Measurements from ENCODE around the gene KRT13.

The KRT13 gene

DNA sequence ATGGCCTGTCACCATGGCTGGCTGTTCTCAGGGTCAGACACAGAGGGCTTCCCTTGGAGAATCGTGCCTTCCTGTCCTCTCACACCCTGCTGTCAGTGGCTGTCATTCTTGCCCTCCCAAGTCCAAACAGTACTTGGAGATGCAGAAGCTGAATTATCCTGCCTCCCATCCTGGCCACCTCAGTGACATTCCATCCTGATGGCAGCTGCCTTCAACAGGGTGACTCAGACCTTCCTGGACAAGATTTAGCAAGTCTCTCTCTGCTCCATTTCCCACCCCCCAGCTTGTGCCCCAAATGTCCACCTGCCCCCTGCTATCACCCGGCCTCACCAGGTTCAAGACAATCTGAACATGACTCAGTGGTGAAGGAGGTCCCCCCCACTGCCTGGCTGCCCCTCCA lies 10.9 kb downstream of the KRT13 start:
- DNase-seq (ENCODE audit: low read depth in 2 of 2) = no peak

DNA sequence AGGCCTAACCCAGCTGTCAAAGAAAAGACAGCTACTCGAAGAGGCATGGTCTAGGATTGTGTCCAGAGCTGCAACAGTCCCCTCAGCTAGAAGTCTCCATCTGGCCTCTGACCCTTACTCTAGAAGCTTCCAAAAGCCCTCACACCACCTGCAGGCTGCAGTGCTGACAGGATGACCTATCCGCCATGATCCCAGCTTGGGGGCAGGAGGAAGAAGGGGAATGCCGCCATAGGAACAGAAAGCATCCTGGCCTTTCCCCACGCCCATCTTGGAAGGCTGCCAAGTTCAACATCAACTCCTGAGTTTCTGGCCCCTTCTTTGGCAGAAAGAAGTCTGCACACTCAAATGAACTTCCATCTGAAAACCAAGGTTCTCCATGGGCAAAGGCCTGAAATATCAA lies 12.6 kb downstream of the KRT13 start:
- DNase-seq (ENCODE audit: low read depth in 2 of 2) = no peak

DNA sequence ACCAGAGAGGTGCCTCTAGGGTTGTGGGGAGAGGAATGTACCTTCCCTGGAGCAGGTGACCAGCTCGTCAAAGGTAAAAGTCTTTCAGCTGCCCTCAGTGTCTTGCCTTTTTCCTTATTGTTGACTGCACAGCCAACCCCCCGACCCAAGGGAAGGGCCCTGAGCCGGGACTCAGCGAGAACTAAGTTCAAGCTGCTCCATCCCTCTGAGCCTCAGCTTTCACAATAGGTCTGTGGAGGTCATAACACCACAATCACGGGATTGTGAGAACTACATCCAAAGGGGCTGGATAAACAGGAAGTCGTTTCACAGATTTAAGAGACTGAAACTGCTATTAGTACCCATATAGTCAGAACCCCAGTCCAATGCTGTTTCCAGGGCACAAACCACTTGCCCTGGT lies 13.1 kb downstream of the KRT13 start:
- DNase-seq (ENCODE audit: low read depth in 2 of 2) = no peak

- DNase-seq (ENCODE audit: low read depth in 2 of 2) = no peak
These were observed 13.9 kb downstream of the KRT13 start for GRCh38 chr17:41491476-41491875.

- no peak for DNase-seq (ENCODE audit: low read depth in 2 of 2)
These were observed 15.1 kb downstream of the KRT13 start for GRCh38 chr17:41490000-41490990.

DNA sequence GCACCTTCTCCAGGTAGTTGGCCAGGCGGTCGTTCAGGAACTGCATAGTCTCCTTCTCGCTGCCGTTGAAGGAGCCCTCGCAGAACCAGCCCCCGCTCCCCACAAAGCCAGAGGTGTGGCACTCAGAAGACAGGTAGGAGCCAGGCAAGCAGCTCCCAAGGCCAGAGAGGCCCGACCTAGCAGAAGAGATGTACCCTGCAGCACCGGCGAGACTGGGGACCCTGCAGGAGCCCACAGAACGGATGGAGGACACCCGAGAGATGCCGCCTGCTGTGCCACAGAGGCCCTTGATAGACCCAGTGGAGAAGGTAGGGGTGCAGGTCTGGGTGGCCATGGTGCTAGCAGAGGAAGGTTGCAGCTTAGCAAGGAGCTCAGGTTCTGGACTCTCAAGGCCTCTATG lies 15.9 kb downstream of the KRT13 start, which contains the start of gene KRT36:
Gene KRT36 (minus strand): TSS at position 380 of the 400 bp plus-strand sequence. CDS start 46 bp downstream, at position 334.
- no peak for DNase-seq (ENCODE audit: low read depth in 2 of 2)

DNA sequence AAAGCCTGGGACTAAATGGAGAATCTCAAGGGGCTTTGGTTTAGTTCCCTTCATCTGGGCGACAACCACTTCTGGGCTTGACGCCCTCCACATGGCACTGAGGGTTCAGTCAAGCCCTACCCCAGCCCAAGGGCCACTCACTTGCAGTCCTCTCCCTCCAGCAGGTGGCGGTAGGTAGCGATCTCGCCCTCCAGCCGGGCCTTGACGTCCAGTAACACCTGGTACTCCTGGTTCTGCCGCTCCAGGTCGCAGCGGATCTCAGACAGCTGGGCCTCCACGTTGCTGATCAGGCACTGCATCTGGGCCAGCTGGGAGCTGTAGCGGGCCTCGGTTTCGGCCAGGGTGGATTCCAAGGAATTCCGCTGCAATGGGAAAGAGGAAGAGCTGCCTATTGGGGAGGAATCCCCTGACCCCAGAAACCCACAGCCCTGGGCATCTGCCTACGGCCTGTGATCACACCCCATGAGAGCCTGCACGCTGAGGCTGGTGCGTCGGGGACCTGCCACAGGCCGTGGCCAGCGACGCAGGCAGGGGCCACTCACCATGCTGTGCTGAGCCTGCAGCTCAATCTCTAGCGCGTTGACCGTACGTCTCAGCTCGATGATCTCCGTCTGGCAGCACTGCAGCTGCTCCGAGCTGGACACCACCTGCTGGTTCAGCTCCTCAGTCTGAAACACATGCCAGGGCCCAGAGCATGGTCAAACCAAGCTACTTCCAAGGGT lies 18.4 kb downstream of the KRT13 start:
- peak in 1 of 2 experiments; percentile 45 for DNase-seq (ENCODE audit: low read depth in 2 of 2)

DNA sequence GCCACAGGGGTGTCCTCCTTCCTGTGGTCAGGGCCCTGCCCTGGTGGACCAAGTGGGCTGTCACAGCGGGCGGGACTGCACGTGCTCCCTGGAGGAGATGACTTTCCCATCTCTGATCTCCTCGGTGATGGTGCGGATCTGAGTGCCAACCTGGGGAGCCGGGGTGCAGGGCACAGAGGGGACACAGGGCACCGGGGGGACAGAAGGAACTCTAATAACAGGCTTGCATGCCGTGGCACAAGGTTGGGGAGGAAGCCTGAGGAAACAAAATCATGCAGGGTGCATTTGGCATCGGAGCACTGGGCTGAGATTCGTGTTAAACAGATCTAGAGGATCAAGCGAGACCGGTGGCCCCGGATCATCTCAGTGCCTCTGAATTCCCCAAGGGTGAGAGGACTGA lies 19.1 kb downstream of the KRT13 start:
- no peak for DNase-seq (ENCODE audit: low read depth in 2 of 2)

- no peak for DNase-seq (ENCODE audit: low read depth in 2 of 2)
These were observed 20.2 kb downstream of the KRT13 start for GRCh38 chr17:41484920-41485904.

DNA sequence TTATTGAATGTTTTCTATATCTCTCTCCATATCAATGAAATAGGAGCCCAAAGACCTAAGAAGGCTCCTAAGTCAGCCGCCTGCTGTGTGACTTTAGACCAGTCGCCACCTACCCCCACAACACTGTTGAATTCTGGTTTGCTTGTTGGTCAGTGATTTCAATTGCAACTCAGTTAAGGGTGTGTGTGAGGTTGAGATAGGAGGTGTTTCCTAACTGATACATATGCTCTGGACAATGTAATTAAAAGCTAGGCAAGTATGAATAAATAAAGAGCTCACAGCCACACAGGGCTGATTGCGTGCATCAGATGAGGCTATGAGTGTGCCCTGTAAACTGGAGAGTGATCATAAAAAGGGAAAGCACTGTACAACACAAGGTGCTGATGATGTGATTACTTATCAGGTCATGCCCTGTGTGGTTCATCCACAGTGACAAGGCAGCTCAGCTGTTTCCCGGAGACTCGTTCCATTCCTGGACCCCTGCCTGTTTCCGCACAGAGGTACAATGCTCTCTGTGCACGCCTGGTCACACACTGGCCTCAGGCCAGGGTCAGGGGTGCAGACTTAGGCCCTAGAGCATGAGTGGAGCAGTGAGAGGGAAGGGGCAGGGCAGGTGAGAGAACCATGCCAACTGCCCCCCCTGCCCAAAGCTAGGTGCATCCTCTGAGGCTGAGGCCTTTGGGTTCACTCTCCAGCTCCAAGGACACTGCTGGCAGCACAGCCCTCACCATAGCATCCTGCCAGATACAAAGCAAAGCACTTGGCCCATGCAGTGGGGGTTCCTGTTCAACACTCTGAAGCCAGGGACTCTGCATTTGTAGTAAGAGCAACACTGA lies 21.2 kb downstream of the KRT13 start:
- no peak for DNase-seq (ENCODE audit: low read depth in 2 of 2)

DNA sequence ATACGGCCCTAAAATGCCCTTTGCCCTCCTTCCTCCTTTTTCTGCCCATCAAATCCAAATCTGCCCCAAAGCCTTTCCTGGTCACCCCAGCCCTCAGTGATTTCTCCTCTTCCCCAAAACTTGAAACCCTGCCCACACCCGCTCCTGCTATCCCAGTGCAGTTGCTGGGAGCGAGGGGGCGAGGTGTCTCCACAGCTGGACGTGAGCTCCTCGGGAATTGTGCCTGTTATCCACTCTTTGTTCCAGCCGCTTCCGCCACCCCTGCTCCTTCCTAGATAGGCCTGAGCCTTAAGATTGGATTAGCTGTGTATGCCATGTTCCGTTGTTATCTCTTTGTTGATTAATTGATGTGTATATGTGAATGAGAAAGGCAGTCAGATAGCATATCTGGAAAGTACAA lies 21.9 kb downstream of the KRT13 start:
- no peak for DNase-seq (ENCODE audit: low read depth in 2 of 2)

GRCh38 chr17:41481036-41481435 lies 24.4 kb downstream of the KRT13 start, which contains the start of gene KRT35:
KRT35 (minus strand) TSS chr17:41481151; CDS start chr17:41481097, 54 bp downstream.
- no peak for DNase-seq (ENCODE audit: low read depth in 2 of 2)

DNA sequence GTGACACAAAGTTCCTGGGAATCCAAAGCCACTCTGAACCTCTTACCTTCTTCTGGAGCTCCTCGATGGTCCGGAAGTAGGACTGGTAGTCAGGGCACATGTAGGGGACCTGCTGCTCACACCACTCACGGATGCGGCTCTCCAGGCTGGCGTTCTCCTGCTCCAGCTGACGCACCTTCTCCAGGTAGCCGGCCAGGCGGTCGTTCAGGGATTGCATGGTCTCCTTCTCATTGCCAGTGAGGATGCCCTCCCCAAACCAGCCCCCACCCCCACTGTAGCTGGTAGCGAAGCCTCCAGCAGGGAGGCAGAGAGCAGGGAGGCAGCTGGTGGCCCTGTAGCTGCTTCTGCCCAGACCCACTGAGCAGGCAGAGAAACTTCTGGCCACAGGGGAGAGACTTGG lies 24.8 kb downstream of the KRT13 start:
- DNase-seq (ENCODE audit: low read depth in 2 of 2) = no peak

DNA sequence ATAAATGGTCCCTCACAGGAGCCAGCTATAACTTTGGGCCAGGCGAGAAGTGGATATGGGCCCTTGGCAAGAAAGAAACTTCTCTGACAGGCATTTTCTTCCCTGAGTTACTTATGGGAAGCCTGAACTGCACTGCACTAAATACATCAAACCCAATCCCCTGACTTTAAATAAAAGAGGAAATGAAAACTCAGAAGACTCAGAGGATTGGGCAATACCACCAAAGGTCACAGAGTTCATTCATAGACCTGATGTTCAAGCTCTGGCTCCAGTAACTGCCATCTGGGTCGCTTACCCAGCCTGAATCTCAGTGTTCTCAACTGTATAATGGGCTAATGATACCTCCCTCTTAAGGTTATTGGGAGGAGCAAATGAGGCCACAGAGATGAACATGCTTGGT lies 25.3 kb downstream of the KRT13 start:
- no peak for DNase-seq (ENCODE audit: low read depth in 2 of 2)

GRCh38 chr17:41478237-41478636 lies 27.2 kb downstream of the KRT13 start:
- no peak for DNase-seq (ENCODE audit: low read depth in 2 of 2)

DNA sequence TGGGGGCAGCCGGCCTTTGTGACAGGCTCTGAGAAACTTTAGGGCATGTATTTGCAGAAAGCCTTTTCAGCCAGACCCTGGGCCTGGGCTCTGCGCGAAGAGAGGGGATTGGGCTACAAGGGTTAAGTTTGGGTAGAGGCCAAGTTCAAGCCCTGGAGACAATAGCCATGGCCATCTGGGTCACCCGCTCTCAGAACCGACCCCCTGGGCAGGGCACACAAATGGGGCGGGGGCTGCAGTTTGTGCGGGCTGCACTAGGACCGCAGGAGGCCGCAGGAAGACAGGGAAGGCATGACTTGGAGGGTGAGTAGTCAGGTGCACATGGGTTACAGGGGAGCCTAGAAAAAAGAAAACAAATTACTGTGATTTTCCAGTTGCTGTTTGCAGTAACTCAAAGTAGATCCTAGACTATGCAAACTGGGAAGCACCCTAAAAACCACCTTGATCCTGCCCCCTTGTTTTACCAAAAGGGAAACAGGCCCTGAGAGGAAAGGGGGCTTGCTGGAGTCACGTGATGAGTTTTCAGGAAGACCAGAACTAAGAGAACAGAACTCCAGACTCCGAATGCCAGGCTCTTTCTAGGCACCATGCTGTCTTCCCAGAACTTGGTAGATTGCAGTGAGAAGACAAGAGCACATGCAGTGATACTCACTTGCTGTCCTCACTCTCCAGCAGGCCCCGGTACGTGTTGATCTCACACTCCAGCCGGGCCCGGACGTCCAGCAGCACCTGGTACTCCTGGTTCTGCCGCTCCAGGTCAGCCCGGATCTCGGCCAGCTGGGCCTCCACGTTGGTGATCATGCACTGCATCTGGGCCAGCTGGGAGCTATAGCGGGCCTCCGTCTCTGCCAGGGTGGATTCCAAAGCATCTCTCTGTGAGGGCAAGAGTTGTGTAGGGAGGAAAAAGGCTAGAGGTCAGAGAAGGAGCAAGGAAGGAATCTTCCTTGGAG lies 28.3 kb downstream of the KRT13 start:
- DNase-seq (ENCODE audit: low read depth in 2 of 2) = no peak

DNA sequence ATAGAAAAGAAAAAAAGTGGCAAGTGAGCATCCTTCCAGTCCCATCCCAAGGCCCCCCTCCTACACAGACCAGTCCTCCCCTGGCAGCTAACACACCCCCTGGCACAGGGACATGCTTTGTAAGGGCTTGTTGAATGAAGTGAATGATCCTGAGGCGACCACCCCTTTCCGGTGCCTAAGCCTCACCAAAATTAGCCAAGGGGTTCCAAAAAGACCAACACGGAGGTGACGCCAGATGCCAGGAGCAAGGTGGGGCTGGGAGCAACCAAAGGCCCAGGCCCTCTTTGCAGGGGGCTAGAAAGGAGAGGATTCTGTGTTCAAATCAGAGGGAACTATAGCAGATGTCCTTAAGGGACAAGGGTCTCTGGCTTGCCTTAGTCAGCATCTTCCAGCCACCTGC lies 30.0 kb downstream of the KRT13 start:
- DNase-seq (ENCODE audit: low read depth in 2 of 2) = no peak

- no peak for DNase-seq (ENCODE audit: low read depth in 2 of 2)
These were observed 30.5 kb downstream of the KRT13 start for GRCh38 chr17:41474863-41475262.

DNA sequence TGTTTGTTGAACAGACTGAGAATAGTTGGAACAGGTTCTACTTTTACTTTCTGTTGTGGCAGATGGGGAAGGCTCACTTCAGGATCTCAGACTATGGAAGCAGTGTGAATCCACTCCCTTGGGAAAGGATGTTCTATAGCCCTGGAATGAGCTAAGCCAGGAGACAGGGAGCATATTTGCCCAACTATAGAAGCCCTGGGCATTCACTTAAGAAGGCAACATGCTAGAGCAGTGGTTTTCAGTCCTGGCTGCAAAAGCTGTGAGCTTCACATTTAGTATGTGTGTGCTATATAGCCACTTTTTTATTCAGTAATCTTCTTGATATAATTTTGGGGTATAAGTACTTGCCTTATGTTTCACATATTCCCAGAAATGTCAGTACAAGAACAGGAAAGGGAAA lies 37.1 kb downstream of the KRT13 start:
- no peak for DNase-seq (ENCODE audit: low read depth in 2 of 2)
